Calu3 (cell line): Measurements from ENCODE around the gene IL20RB. TPM values are rescaled to one million over a fixed set of nuclear protein-coding genes. Genes with fewer than 3 reads are reported as not detected.
A peak's percentile ranks its signal among the peaks of the same experiment; 100 is the strongest.

ENCODE experiments used
- BruUV-seq: library from RNA; stranded (reverse); fragments of 400-500 nt; replicated peaks from 2 replicates; lab custom pipeline; 2021; lab: Mats Ljungman, UMichigan
- CTCF ChIA-PET: fragments of 300-600 bp; sonication (Branson Sonifier 250); formaldehyde crosslinking; loops from one replicate; lab custom pipeline; 2022; ENCODE audit warnings: antibody characterized with exemption; lab: Charles Lee
- DNase-seq: peaks from one replicate; pipeline ENCODE4 v3.0.0; 2022
- H3K27ac Mint-ChIP-seq: one replicate; pipeline ENCODE4 v1.8.0; 2022; ENCODE audit warnings: mixed read lengths; ENCODE audit not compliant: unreplicated experiment
- H3K27me3 Mint-ChIP-seq: one replicate; pipeline ENCODE4 v1.8.0; 2022; ENCODE audit warnings: mixed read lengths; ENCODE audit not compliant: unreplicated experiment
- H3K36me3 Mint-ChIP-seq: one replicate; pipeline ENCODE4 v1.8.0; 2022; ENCODE audit warnings: mild to moderate bottlenecking, moderate library complexity, mixed read lengths; ENCODE audit not compliant: insufficient read depth, unreplicated experiment
- H3K4me1 Mint-ChIP-seq: one replicate; pipeline ENCODE4 v1.8.0; 2022; ENCODE audit warnings: mild to moderate bottlenecking, low read depth, mixed read lengths; ENCODE audit not compliant: unreplicated experiment
- H3K4me3 Mint-ChIP-seq: one replicate; pipeline ENCODE4 v1.8.0; 2022; ENCODE audit warnings: mild to moderate bottlenecking, low read depth, moderate library complexity, mixed read lengths; ENCODE audit not compliant: unreplicated experiment
- H3K9me3 Mint-ChIP-seq: one replicate; pipeline ENCODE4 v1.8.0; 2022; ENCODE audit warnings: low read depth, mixed read lengths; ENCODE audit not compliant: unreplicated experiment
- intact Hi-C: fragments of 100-400 bp; cut with micrococcal nuclease; formaldehyde crosslinking; loops from one replicate; pipeline ENCODE4 v1.10.0; 2022; ENCODE audit not compliant: unreplicated experiment
- total RNA-seq: library from RNA; stranded (reverse); gene quantifications from 2 replicates; pipeline ENCODE4 v1.2.3, GENCODE V29; 2022
- TF ChIP-seq, protein P1 (sequence below): fragments of 200-600 bp; IDR thresholded peaks from one replicate; pipeline ENCODE4 v1.8.0; 2022; ENCODE audit warnings: antibody characterized with exemption; ENCODE audit not compliant: unreplicated experiment

Gene IL20RB
- total RNA-seq, 1 experiment from 2014 or later, result 12.0 TPM

GRCh38 chr3:136989781-136990524, 32.2 kb downstream of the IL20RB start:
- peaks cover 6% of the 10 kb centered on the region for H3K36me3 Mint-ChIP-seq
- no peak overlapping the region for H3K4me3 Mint-ChIP-seq
- intact Hi-C loops, result loop anchor here (5.0 kb wide), 1 partner anchor 33 kb away; the partner anchor contains the start of gene IL20RB
- H3K27me3 Mint-ChIP-seq, result no peaks in the 10 kb centered on the region
- no TSS peak for BruUV-seq
- peaks cover 9% of the 10 kb centered on the region for H3K4me1 Mint-ChIP-seq
- DNase-seq, result no peak
- H3K27ac Mint-ChIP-seq, result no peak overlapping the region
- H3K9me3 Mint-ChIP-seq, result no peaks in the 10 kb centered on the region
- TF ChIP-seq, protein P1, sequence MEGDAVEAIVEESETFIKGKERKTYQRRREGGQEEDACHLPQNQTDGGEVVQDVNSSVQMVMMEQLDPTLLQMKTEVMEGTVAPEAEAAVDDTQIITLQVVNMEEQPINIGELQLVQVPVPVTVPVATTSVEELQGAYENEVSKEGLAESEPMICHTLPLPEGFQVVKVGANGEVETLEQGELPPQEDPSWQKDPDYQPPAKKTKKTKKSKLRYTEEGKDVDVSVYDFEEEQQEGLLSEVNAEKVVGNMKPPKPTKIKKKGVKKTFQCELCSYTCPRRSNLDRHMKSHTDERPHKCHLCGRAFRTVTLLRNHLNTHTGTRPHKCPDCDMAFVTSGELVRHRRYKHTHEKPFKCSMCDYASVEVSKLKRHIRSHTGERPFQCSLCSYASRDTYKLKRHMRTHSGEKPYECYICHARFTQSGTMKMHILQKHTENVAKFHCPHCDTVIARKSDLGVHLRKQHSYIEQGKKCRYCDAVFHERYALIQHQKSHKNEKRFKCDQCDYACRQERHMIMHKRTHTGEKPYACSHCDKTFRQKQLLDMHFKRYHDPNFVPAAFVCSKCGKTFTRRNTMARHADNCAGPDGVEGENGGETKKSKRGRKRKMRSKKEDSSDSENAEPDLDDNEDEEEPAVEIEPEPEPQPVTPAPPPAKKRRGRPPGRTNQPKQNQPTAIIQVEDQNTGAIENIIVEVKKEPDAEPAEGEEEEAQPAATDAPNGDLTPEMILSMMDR, result no peak
- CTCF ChIA-PET, result interaction anchor here (0.6 to 0.9 kb wide), 2 partner anchors 24 to 92 kb away, joined by 3 read pairs; no protein-coding TSS in a partner anchor

DNA sequence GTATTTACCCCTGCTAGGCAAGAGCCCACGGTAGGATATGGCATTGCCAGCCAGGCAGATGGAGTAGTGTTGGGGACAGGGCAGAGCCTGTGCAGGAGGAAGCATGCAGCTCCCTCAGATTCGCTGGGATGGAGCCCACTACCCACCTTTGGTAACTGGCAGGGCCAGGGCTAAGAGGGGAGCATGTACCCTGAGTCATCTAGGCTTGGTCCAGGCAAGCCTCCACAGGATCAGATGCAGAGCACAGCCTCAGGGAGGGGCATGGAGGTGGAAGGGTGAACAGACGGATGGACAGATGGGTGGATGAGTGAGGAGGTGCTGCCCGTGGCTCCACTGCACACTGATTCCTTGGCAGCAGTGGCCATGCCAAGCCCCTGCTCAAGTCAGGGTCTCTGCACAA, 33.0 kb downstream of the IL20RB start:
- CTCF ChIA-PET, result interaction anchor here (0.9 kb wide), 1 partner anchor 23 kb away, joined by 3 read pairs; no protein-coding TSS in a partner anchor
- Mint-ChIP-seq H3K9me3 (no peaks in the 10 kb centered on the region), H3K4me3 (no peak overlapping the region), H3K4me1 (peaks cover 15% of the 10 kb centered on the region), H3K27ac (no peak overlapping the region), H3K27me3 (no peaks in the 10 kb centered on the region), H3K36me3 (peaks cover 9% of the 10 kb centered on the region)
- BruUV-seq, result no TSS peak
- DNase-seq, result no peak
- intact Hi-C loops, result loop anchor here (5.0 kb wide), 1 partner anchor 34 kb away; the partner anchor contains the start of gene IL20RB
- TF ChIP-seq, protein P1, result no peak

DNA sequence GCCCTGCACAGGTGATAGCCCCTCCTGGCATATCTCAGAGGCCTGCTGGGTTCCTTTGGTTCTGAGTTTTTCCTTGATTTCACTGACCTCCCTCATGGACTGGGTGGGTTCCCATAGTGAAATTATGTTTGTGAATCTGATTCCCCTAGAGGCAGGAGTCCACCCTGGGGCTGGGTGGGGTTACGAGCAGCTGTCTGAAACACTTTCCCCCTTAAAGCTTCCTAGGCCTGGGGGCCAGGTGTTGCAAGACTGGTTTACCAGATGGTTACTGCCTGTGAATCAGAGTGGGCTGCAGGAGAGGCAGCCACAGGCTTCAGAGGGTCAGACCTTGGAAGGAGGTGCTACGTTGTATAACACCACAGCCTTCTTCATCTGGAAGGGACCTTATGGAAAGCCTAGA, 34.3 kb downstream of the IL20RB start:
- CTCF ChIA-PET, result no interaction called here
- Mint-ChIP-seq H3K4me1 (peaks cover 21% of the 10 kb centered on the region), H3K27me3 (no peaks in the 10 kb centered on the region), H3K27ac (no peak overlapping the region), H3K36me3 (peaks cover 9% of the 10 kb centered on the region), H3K4me3 (no peak overlapping the region), H3K9me3 (no peaks in the 10 kb centered on the region)
- intact Hi-C loops, result loop anchor here (5.0 kb wide), 1 partner anchor 35 kb away; the partner anchor contains the start of gene IL20RB
- TF ChIP-seq, protein P1, result no peak
- no TSS peak for BruUV-seq
- DNase-seq, result no peak

DNA sequence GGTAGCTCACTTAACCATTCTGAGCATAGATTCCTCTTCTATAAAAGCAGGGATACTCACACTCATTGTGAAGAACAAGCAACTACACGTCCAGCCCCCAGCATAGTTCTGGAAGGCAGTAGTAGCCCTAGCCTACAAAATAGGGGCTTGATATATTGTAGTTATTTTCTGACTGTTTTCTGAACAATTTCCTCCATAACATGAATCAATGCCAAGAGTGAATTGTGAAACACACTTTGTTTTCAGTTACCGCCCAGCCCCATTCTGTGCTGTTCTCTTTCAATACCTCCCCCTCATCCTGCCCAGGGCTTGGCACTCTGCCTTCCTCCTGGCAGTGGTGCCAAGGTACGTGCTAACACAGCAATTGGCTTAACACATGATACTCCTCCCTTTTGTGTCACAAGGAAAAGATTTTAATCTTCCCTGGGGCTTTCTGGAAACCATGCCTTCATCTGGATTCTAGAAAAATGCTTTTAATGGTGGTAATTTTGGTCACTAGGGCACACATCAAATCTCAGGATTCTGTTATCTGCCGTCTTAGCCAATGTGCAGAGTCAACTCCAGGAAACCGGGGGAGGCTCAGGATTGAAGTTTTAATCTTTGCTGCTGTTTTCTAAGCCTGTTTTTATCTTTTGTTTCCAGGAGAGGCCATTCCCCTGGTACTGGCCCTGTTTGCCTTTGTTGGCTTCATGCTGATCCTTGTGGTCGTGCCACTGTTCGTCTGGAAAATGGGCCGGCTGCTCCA, 37.2 kb downstream of the IL20RB start:
- peak overlapping the region; percentile 63 for H3K27ac Mint-ChIP-seq

More for the DNA sequence above, 37.2 kb downstream of the IL20RB start:
- no peak overlapping the region for H3K4me3 Mint-ChIP-seq
- no peaks in the 10 kb centered on the region for H3K9me3 Mint-ChIP-seq
- DNase-seq, result peak; percentile 93
- TF ChIP-seq, protein P1, result no peak
- intact Hi-C loops, result loop anchor here (5.0 kb wide), 3 partner anchors 38 to 173 kb away; partner anchors contain the start of genes IL20RB and NCK1
- no peaks in the 10 kb centered on the region for H3K27me3 Mint-ChIP-seq
- peaks cover 9% of the 10 kb centered on the region for H3K36me3 Mint-ChIP-seq
- CTCF ChIA-PET, result interaction anchor here (0.7 kb wide), 1 partner anchor 132 kb away, joined by 3 read pairs; no protein-coding TSS in a partner anchor
- H3K4me1 Mint-ChIP-seq, result peaks cover 21% of the 10 kb centered on the region
- no TSS peak for BruUV-seq
